HG02852 (cell line): ENCODE data around the gene SLC9A3.

Experiments used
- ATAC-seq: cut with Tn5 transposase; IDR thresholded peaks from one replicate; pipeline ENCODE4 v1.9.1; 2021; ENCODE audit warnings: mild to moderate bottlenecking, moderate library complexity; ENCODE audit not compliant: unreplicated experiment

Gene SLC9A3

GRCh38 chr5:464843-465590, 59.2 kb downstream of the SLC9A3 start:
- no peak for ATAC-seq

GRCh38 chr5:464446-464842, 59.8 kb downstream of the SLC9A3 start:
- ATAC-seq: no peak

DNA sequence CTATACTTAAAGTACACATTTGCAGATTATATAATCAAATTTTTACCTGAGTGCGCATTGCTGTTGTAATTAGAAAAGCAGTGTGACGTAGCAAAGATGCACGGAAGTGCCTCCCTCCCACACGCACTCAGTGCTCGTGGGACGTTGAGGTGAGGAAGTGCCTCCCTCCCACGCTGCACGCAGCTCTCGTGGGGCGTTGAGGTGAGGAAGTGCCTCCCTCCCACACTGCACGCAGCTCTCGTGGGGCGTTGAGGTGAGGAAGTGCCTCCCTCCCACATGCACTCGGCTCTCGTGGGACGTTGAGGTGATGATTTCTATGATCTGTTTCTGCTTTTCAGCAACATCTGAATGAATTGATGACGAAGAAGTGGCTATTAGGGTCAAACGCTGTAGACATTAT, 60.3 kb downstream of the SLC9A3 start:
- no peak for ATAC-seq

- ATAC-seq: no peak
These were observed 60.9 kb downstream of the SLC9A3 start for GRCh38 chr5:463301-463700.

DNA sequence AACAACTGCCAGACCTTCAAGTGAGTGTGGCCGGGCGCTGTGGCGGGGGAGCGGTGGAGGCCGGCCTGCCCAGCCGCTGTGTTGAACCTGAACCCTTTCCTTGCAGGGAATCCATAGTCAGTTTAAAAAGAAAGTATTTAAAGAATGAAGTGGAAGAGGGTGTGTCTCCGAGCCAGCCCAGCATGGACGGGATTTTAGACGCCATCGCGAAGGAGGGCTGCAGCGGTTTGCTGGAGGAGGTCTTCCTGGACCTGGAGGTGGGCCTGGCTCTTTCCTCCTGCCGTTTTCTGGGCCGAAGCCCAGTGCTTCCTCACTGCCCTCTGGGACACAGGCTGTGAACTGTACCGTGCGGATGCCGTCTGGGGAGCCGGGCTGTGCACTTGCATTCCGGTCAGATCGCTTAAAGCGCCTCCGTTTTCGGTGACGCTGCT, 62.2 kb downstream of the SLC9A3 start:
- no peak for ATAC-seq

- ATAC-seq: no peak
These were observed 64.0 kb downstream of the SLC9A3 start for GRCh38 chr5:460273-460625.

GRCh38 chr5:459562-460272, 64.5 kb downstream of the SLC9A3 start:
- ATAC-seq: no peak

- no peak for ATAC-seq
These were observed 65.5 kb downstream of the SLC9A3 start for GRCh38 chr5:458547-459353.

- ATAC-seq: no peak
These were observed 66.9 kb downstream of the SLC9A3 start for GRCh38 chr5:457195-457961.

DNA sequence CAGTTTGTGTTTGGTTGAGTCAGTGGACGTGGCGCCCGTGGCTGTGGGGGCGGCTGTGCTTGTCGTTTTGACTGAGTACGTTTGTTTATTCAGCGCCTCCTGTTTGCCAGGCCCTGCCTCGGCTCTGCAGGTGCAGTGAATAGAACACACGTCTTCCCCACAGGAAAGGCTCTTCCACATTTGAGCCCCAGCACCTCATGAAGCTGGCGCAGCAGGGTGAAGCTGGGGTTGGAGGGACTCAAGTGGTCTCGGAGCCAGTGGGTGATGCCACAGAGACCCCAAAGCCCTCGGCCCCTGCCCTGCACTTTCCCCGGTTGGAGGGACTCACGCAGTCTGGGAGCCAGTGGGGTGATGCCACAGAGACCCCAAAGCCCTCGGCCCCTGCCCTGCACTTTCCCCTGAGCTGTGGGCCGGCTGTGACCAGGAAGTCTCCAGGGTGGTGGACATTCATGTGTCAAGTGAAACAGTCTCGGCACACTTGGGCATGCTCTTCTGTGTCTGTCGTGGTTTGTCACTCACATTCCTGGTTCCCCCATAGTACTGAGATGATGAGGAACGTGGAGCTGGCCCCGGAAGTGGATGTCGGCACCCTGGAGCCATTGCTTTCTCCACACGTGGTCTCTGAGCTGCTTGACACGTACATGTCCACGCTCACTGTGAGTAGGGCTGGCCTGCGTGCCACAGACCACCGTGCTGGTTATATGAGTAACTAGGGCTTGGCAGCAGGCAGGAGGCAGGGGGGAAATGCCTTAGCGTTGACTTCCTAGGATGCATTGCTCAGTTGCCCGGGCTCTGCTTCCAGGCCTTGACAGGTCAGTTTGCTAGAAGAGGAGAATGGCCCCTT, 67.7 kb downstream of the SLC9A3 start:
- ATAC-seq: no peak

GRCh38 chr5:455806-456205, 68.4 kb downstream of the SLC9A3 start:
- no peak for ATAC-seq

- ATAC-seq: no peak
These were observed 69.3 kb downstream of the SLC9A3 start for GRCh38 chr5:454936-455335.

DNA sequence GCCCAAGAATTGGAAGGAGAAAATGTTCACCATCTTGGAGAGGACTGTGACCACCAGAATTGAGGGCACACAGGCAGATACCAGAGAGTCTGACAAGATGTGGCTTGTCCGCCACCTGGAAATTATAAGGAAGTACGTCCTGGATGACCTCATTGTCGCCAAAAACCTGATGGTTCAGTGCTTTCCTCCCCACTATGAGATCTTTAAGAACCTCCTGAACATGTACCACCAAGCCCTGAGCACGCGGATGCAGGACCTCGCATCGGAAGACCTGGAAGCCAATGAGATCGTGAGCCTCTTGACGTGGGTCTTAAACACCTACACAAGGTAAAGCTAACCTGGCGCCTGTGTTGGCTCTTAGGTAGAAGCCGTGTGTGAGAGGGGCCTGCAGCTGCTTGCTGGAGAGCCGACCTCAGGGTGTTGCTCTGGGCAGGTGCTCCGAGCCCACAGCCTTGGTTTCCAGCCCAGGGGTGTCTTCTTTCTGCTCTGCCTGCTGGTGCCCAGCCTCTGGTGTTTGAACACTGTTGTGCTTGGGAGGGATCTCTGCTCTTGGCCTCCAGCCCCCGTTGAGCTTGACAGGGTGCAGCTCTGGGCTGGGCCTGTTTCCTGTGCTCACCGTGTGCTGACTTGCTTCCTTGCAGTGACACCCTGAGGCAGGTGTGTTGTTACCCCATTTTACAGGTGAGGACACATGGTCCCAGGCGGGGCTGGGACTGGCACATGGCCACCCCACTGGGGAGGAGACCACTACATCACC, 70.3 kb downstream of the SLC9A3 start:
- ATAC-seq: no peak

- no peak for ATAC-seq
These were observed 71.1 kb downstream of the SLC9A3 start for GRCh38 chr5:452978-453710.

DNA sequence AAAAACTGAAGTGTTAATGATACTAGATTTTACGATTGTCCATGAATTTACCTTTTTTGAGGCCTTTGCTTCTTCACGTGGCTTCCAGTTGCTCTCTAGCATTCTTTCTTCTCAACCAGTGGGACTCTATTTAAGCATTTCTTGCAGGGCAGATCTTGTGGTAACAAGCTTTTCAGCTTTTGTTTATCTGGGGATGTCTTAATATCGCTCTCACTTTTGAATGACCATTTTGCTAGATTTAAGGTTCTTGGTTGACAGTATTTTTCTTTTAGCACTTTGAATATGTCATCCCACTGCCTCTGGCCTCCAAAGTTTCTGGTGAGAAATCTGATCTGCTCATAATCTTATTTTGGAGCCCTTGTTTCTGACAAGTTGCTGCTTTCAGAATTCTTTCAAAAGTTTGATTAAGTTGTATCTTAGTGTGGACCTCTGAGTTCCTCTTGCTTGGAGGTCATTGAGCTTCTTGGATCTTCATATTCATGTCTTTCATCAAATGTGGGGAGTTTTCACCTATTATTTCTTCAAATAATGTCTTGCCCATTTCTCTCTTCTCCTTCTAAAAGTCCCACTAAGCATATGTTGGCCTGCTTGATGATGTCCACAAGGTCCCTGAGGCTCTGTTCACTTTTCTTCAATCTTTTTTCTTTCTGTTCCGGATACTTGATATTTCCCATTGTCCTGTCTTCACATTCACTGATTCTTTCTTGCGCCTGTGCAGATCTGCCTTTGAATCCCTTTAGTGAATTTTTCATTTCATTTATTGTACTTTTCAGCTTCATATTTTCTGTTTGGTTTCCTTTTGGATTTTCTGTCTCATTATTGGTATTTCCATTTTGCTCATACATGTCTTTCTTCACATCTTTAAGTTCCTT, 72.4 kb downstream of the SLC9A3 start:
- ATAC-seq: no peak

DNA sequence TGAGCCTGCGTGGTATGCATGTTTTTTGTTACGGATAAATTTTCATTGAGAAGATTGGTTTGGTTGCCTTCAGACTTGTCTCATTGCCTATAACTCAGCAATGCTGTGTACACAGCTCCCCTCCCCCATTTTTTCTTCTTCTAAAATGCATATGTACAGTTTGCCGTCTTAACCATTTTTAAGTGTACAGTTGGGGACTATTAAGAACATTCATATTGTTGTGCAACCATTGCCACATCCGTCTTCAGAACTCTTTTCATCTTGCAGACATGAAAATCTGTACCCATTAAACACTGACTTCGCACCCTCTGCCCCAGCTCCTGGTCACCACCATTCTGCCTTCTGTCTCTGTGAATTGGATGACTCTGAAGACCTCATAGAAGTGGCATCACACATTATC, 75.1 kb downstream of the SLC9A3 start:
- no peak for ATAC-seq

DNA sequence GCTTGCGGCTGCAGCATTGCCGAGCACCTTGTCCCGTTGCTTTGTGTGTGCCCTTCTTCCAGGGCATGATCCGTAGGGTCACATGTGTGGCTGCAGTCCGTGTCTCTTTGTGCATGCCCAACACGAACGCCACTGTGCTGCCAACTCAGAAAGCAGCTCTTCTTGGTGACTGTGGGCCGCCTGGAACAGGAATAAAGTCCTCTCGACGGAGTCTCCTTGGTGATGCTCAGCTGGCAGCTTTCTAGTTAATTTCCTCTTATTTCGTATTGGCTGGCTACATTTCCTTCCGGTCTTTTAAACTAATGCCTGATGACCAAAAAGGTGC, 75.5 kb downstream of the SLC9A3 start:
- ATAC-seq: no peak
